CD1c-positive myeloid dendritic cell (primary cell): ENCODE results near the gene ROBO1.

ENCODE experiments used
- DNase-seq: peaks from one replicate; pipeline ENCODE4 v3.0.0-alpha.2; 2016; ENCODE audit errors: extremely low spot score

Gene ROBO1

DNA sequence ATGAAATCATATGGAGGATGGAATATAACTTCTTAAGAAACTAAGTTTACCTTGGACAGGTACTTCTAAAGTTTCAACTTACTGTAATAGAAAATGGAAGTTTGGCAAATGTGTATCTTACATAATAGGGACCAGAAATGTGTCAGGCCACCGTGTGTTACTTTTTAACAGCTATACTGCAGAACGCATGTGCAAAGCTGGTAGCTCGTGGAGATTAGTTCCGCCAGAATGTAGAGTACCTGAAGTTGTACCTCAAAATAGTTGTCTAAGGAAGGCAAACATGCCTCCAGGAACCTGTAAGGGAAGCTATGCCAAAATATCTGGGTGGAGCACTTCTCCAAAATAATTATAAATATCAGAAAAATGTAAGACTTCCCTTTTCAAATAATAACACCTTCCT, 920.6 kb downstream of the ROBO1 start:
- no peak for DNase-seq

DNA sequence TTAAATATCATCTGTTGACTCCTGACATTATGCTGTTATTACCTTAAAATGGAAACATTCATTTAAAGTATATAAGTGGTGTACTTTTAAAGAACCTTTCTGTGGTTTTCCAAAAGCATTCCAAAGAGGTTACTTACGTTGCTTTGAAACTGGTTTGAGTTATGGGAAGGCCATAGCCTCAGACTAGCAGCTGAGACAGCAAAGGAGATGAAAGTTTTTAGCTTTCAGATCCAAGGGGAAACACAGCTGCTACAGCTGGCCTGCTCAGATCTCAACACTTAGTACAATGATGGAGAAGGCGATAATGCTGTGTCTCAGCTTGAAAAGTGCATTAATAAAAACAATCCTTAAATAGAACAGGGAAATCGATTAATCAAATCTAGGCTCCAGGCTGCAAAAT, 921.1 kb downstream of the ROBO1 start:
- no peak for DNase-seq

DNA sequence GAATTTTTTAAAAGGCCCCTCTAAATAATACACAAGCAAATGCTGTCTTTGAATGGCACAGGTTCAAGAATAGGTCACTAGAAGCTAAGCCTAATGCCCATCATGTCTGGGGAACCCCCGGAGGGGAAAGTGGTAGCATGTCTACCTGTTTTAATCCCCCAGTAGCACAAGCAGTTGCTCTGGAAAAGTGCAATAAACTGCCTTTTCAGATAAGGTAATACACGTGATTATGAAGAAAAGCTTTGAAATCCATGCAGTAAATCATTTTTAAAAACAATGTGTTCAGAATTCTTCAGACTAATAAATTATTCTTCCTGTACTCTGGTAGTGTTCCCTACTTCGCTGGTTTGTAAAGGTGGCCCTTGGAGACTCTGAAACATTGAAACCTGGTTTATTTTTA, 922.2 kb downstream of the ROBO1 start:
- no peak for DNase-seq

DNA sequence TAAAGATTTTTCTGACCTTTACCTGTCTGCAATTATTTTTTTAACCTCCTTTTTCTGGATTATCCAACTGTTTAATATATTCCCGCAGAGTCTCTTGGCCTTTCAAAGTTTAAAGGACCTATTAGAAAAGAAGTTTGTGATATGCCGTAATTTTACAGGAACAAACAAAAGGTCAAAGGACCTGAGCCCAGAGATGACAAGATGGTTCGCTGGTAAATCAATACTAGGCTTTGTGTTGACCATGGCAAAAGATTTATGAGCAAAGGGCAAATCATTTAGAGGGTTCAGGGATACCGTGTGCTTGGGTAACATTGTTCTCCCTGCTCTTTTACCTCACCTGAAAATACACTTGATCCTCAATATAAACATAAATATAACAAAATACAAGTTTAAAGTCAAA, 923.5 kb downstream of the ROBO1 start:
- no peak for DNase-seq

DNA sequence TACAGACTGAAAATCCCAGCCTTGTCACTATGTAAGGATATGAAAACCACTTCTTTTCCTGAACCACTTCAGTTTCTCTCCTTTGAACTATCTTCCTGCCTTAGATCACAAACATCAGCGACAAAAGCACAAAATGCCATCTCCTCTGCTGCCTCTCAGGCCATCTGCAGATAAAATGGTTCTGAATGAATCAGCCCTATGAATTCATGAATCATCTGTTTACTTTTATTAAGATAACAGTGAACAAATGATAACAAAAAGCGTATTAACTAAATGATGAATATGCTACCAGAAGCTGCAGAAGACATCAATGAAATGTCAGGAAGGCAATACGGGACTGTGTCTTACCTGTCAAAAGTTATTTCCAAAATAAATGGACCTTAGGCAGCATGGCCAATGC, 928.1 kb downstream of the ROBO1 start:
- DNase-seq = no peak

DNA sequence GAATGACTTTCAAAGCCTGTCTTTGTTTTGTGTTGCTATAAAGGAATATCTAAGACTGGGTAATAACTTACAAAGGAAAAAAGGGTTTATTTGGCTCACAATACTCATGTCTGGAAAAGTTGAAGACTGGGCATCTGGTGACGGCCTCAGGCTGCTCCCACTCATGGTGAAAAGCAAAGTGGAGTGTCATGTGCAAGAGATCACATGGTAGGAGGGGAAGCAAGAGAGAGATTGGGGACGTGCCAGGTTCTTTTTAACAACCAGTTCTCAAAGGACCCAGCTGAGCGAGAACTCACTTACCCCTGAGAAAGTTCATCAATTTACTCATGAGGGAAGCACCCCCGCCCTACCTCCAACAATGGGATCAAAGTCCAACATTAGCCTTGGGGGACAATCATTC, 929.4 kb downstream of the ROBO1 start:
- no peak for DNase-seq

DNA sequence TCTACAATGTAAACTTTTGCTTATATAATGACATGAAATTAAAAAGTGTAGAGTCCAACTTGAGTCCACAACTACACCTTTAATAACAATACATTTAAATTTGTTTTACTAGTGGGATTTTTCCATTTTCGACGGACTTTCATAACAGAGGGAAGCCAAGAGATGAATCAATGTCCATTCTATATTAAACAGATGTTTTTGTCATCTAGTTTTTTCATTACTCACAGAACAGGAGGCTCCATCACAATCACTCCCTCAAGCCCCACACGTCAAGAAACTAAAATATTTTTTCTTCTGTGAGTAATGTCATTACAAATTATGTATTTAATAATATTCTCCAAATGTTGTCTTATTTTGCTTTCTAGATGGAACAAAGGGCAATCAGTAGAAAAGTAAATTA, 932.9 kb downstream of the ROBO1 start:
- DNase-seq = no peak

DNA sequence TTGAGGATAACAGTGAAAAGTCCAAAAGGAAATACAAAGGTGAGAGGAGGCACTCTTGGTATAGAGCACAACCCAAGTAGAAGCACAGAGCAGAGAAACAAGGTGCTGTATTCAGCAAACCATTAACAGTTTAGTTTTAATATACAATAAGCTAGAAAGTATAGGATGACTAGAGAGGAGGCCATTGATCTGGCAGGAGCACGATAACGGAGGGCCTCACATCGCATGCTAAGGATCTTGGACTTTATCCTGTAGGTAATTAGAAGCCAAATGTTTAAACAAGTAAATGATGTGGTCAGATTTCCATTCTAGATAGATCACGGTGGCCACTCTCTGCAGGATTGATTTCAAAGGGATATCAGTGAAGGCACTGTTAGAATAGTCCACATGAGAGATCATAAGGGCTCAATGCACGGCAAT, 935.0 kb downstream of the ROBO1 start:
- no peak for DNase-seq

DNA sequence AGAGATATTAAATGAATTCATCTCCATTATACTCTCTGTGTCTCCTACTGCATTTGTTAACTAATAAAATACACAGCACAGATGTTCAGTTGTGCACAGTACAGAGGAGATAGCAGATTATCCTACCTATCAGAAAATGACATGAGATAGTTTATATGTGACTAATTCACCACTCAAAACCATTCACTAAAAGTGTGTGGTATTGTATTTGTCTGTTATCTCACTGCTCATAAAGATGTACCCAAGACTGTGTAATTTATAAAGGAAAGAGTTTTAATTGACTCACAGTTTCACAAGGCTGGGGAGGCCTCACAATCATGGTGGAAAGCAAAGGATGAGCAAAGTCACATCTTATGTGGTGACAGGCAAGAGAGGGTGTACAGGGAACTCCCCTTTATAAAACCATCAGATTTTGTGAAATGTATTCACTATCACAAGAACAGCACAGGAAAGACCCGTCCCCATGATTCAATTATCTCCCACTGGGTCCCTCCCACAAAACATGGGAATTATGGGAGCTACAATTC, 936.3 kb downstream of the ROBO1 start:
- no peak for DNase-seq

DNA sequence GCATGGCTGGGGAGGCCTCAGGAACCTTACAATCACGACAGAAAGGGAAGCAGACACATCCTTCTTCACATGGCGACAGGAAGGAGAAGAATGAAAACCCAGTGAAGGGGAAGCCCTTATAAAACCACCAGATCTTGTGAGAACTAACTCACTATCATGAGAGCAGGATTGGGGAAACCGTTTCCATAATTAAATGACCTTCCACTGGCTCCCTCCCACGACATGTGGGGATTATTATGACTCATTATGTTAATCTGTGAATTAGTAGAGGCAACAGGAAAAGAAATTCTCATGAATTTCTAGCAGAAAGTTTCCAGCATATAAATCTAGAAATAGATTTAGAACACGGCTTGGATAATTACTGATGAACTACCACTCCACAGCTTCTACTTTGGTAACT, 937.3 kb downstream of the ROBO1 start:
- DNase-seq = no peak

DNA sequence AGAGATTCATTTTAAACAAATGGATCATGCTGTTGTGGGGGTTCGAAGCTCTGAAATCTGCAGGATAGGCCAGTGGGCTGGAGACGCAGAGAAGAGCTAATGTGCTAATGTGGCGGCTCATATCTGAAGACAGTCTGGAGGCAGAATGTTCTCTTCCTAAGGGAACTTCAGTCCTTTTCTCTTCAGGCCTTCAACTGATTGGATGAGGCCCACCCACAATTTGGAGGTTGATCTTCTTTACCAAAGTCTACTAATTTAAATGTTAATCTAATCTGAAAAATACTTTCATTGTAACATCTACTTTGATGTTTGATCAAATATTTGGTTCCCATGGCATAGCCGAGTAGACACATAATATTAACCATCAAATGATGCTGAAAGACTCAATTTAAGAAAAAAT, 940.2 kb downstream of the ROBO1 start:
- no peak for DNase-seq

DNA sequence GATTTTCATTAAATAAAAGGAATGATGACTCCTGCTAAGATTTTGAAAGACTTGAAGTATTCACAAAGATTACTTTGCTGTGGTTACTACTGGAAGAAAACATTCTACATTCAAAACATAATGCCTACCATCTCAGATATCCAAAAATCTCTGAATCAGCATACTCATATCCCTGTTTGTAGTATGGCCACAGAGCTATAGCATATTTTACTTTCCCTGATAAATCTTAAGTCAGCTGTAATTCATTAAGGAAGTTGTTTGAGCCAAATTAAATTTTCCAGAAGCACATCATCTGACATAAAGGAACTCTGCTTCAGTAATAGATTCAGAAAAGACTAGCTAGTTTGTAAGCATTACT, 942.0 kb downstream of the ROBO1 start:
- DNase-seq = no peak

DNA sequence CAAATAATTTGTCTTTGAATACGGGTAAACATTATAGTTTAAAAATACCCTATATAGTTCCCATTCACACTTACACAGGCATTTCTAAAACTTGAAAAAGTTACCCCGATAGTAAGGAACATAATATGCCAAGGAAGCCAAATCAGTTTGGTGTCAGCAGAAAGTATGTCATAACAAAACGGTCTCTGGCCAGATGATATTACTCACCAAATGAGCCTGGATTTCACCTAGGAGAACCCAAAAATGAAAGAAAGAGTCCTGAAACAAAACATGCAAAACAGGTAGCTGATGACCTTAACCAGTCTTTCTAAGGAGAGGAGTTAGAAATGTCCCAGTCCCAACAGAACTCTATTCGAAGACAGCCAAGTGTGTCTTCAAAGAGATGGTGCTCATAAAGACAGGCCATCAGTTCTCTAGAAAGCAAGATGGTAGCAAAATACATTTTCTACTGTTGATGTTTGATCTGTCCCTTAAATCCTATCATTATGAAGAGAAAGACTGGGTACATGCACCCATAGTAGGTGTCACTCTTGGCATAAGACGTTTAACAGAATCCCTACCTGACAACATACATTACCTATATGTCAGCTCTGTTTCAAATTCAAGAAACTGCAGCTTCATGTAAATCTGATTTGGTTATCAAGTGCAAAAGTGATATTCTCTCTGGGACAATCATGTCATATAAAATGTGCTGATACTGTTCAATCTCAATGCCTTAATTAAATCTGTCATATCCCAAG, 942.5 kb downstream of the ROBO1 start:
- DNase-seq = no peak

DNA sequence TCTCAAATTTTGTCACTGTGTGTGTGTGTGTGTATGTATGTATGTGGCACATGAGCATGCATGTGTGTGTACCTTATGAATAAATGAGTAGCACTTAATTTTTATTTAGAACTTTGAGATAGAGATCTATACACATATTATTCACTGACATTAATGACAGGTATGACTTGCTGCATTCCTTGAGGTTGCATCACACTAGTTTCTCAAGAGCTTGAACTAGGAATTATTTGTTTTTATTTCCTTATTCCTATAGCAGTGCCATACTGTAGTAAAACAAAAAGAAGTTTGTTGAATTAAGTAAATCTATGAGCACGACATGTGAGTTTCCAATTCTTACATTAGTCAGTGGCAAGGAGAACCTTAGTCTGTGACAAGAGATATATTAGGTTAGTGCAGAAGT, 943.9 kb downstream of the ROBO1 start:
- no peak for DNase-seq

DNA sequence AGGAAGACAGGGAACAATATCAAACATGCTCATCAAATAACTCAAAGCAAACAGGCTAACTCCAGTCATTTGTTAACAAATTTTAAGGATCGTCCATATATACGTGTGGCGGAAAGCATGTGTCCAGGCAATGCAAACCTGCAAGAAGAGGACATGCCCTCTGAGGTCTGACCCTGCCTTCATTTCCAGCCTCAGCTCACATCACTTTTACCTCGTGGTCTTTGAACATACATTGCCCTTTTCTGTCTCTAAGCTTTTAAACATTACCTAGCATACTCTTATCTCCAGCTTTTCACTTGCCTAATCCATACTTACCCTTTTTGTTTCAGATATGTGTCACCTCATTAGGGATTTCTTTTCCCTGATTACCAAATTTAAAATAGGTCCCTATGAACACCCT, 944.4 kb downstream of the ROBO1 start:
- no peak for DNase-seq

DNA sequence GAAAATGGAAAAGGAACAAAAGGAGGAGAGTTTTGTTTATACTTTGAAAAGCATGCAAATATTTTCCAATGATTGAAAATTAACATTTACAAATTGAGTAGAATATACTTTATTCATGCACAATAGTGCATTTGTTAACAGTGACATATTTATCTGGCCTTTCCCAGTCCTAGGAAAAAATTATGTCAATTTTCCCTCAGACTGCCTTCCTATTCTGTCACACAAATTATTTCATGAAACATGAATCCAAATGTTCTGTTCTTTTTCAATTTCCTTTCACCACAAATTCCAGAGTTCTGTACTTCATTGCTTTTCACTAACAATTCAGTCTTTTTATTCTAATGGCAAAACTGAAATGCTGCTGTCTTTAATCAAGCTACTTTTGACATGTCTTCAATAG, 945.1 kb downstream of the ROBO1 start:
- no peak for DNase-seq

DNA sequence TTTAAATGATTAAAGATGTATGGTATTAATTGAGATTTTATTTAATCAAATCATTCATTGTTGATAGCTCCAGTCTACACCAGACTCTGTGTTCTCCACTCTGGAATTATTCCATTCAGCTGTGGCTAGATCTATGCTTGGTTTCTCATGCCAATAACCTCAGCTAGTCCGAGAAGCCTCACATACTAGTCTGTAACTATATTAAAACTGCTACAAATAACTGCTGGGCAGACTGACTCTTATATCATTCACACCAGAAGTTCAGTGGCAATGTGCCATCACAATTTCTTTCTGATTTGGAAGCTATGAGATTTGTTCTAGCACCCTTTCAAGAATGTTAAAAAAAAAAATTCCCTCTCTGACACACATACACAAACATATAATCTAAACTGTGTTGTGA, 947.3 kb downstream of the ROBO1 start:
- no peak for DNase-seq

DNA sequence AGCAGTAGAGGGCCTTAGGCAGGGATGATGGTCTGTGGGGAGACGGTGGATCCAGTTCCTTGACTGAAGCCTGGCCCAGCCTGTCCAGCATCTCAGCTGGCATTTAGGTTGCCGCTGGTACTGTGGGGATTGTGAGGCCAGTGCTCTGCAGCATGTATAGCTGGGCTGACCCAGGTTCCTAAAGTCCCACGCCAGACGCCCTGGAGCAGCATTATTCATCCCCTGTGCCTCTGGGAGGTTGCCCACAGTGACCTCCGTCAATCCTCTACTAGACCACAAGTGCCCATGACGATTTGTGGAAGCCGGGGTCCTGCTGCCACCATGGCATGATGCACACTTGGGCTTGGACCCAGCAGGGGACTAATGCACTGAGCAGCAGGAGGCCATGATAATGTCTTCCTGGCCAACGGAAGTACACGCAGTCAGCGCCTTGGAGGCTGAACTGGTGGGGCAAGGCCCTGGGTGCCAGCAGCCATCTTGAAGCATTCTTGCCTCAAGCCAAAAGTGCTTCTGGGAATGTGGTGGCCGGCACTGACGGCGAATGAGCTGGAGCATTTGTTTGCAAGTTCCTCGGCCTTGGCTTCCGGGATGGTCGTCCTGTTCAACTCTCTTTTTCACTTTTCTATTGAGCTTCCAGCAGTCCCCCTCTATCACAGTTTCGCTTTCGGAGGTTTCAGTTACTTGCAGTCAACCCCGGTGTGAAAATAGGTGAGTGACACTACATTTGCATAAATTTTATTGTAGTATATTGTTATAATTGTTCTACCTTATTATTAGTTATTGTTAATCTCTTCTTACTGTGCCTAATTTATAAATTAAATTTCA, 949.4 kb downstream of the ROBO1 start:
- DNase-seq = no peak

DNA sequence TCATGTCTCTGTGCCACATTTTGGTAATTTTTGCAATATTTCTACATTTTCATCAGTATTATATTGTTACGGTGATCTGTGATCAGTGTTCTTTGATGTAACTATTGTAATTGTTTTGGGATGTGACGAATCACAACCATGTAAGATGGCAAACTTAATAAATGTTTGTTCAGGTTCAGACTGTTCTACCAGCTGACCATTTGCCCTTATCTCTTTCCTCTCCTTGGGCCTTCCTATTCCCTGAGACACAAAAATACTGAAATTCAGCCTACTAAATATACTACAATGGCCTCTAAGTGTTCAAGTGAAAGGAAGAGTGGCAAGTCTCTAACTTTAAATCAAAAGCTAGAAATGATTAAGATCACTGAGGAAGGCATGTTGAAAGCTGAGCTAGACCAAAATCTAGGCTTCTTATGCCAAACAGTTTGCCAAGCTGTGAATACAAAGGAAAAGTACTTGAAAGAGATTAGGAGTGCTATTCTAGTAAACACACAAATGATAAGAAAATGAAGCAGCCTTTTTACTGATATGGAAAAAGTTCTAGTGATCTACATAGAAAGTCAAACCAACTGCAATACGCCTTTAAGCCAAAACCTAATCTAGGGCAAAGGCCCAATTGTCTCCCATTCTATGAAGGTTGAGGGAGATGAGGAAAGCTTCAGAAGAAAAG, 952.8 kb downstream of the ROBO1 start:
- DNase-seq = no peak

DNA sequence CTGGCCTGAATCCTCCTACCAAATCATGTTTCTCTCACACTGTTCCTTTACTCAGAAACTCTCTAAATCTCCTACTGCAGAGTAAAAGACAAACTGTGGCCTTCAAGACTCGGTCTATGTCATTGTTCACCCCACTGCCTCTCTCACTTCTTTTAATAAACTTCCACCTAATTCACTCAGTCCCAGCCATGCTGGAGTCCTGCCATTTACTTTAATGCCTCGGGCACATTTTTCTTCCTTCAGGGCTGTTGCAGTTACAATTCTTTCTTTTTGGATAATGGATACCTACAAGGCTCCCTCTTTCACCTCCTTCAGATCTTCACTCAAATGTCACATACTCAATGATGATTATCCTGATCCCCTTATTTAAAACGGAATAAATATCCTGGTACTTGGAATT, 955.6 kb downstream of the ROBO1 start:
- no peak for DNase-seq

DNA sequence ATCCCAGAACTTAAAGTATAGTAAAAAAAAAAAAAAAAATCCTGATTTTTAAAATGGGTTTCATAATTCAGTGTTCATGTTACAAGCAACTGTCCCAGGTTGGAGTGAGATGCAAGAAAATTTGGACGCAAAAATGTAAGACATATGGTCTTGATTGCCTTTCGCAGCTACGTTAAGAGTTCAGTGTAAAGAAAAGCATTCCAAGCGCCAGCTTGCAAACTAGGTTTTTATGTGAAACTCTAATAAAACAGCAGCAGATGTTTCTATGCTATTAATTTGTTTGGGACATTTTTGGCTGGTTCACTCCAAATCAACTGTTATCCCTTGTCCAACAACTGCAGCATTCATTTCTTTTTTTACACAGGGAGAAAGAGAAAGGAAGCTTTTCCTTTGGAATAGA, 957.8 kb downstream of the ROBO1 start:
- DNase-seq = no peak

DNA sequence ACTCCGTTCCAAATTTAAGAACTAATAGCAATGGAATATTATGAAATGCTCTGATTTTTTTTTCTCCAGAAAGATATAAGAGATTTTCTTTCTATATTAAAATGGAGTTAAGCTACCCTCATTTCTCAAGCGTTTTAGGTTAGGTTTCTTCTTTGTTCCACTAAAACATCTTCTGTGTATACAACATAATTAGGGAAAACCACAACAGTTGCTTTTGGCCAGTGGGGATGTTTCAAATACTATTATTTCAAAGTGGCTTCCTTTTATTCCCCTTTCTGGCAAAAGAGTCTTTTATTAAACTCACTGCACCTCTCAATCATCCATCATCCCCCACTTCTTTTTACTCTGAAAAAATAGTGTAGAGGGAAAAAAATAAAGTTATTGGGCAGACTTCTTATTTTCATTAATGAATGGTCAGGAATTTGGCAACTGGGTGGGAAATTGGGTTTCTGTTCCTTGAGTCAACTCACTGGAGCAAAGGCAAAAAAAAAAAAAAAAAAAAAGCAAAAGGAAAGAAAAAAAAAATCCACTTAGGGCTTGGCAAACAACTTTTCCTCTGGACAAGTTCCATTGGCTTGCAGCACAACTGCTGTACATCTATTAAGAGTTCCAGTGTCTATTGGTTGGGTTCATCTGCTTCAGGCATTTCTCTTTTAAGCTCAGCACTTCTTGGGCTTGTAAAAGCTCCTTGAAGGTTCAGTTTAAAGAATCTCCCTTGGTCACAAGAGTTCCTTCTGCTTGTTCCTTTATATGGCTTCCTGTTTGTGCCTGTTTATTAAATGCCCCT, 963.4 kb downstream of the ROBO1 start:
- DNase-seq = no peak
